ENCODE results near the gene PBX1. TPM values are rescaled to one million over a fixed set of nuclear protein-coding genes. Genes with fewer than 3 reads are reported as not detected.
A peak's percentile ranks its signal among the peaks of the same experiment; 100 is the strongest.

The PBX1 gene
- total and polyA plus RNA-seq, 2 experiments from 2014 or later = 40.0 to 104 TPM

- TF ChIP-seq REST (IDR thresholded peaks at IDR 0.05; ENCODE audit: unreplicated experiment) = no peak
- TF ChIP-seq STAT1 (IDR thresholded peaks at IDR 0.05; ENCODE audit: unreplicated experiment) = no peak
- no peak for TF ChIP-seq EZH2 (IDR thresholded peaks at IDR 0.05; ENCODE audit: low read depth, unreplicated experiment)
- no peak for TF ChIP-seq NANOG (IDR thresholded peaks at IDR 0.05; ENCODE audit: borderline replicate concordance)
- TF ChIP-seq ZNF114 (CRISPR knock-in tag; IDR thresholded peaks at IDR 0.05) = no peak
- TF ChIP-seq, protein P1, sequence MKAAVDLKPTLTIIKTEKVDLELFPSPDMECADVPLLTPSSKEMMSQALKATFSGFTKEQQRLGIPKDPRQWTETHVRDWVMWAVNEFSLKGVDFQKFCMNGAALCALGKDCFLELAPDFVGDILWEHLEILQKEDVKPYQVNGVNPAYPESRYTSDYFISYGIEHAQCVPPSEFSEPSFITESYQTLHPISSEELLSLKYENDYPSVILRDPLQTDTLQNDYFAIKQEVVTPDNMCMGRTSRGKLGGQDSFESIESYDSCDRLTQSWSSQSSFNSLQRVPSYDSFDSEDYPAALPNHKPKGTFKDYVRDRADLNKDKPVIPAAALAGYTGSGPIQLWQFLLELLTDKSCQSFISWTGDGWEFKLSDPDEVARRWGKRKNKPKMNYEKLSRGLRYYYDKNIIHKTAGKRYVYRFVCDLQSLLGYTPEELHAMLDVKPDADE (IDR thresholded peaks at IDR 0.05) = no peak
- no peak for TF ChIP-seq POLR2AphosphoS5 (IDR thresholded peaks at IDR 0.05; ENCODE audit: low read depth)
- TF ChIP-seq EZH2phosphoT487 (IDR thresholded peaks at IDR 0.05; ENCODE audit: unreplicated experiment) = no peak
- TF ChIP-seq, protein P2, sequence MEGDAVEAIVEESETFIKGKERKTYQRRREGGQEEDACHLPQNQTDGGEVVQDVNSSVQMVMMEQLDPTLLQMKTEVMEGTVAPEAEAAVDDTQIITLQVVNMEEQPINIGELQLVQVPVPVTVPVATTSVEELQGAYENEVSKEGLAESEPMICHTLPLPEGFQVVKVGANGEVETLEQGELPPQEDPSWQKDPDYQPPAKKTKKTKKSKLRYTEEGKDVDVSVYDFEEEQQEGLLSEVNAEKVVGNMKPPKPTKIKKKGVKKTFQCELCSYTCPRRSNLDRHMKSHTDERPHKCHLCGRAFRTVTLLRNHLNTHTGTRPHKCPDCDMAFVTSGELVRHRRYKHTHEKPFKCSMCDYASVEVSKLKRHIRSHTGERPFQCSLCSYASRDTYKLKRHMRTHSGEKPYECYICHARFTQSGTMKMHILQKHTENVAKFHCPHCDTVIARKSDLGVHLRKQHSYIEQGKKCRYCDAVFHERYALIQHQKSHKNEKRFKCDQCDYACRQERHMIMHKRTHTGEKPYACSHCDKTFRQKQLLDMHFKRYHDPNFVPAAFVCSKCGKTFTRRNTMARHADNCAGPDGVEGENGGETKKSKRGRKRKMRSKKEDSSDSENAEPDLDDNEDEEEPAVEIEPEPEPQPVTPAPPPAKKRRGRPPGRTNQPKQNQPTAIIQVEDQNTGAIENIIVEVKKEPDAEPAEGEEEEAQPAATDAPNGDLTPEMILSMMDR (conservative IDR thresholded peaks at IDR 0.05; ENCODE audit: low read depth in 2 of 2) = no peak
- TF ChIP-seq ZNF331 (CRISPR knock-in tag; IDR thresholded peaks at IDR 0.05; ENCODE audit: low read depth) = no peak
These were observed 32.9 kb downstream of the PBX1 start (continued) for GRCh38 chr1:164591858-164592257.

- H3K4me1 ChIP-seq (ENCODE audit: insufficient read depth) = peaks cover 75% of the 10 kb centered on the region
- no peaks in the 10 kb centered on the region for H3K27me3 ChIP-seq (ENCODE audit: insufficient read depth)
- no peak overlapping the region for H3K27ac ChIP-seq (ENCODE audit: low read depth)
- peaks cover 22% of the 10 kb centered on the region for H4K20me1 ChIP-seq (replicated peaks; ENCODE audit: insufficient read depth)
- no peak overlapping the region for H2AFZ ChIP-seq
- H3K36me3 ChIP-seq (ENCODE audit: insufficient read depth) = no peaks in the 10 kb centered on the region
- Mint-ChIP-seq H3K27ac (peak overlapping the region; percentile 55), H3K4me1 (peaks cover 85% of the 10 kb centered on the region), H3K9me3 (no peaks in the 10 kb centered on the region), H3K27me3 (ENCODE audit: insufficient read depth, low read depth, poor library complexity) (peaks cover 16% of the 10 kb centered on the region), H3K36me3 (ENCODE audit: low read depth) (peaks cover 28% of the 10 kb centered on the region), H3K4me3 (no peak overlapping the region)
- ATAC-seq (no peak), DNase-seq (ENCODE audit: low spot score) (no peak)
- TF ChIP-seq STAT1 (IDR thresholded peaks at IDR 0.05; ENCODE audit: unreplicated experiment) (no peak), POLR2AphosphoS5 (IDR thresholded peaks at IDR 0.05; ENCODE audit: low read depth) (no peak), ZNF114 (CRISPR knock-in tag; IDR thresholded peaks at IDR 0.05) (no peak)
- H3F3A ChIP-seq (replicated peaks; ENCODE audit: low read depth) = peaks cover 10% of the 10 kb centered on the region; the same call in 1 of the 2 replicates
- peaks cover 95% of the 10 kb centered on the region for H3K79me2 ChIP-seq (replicated peaks; ENCODE audit: insufficient read depth)
- peak overlapping the region; percentile 53 for H3K4me2 ChIP-seq
- H3K9me2 ChIP-seq (ENCODE audit: insufficient read depth) = no peaks in the 10 kb centered on the region
- no peak overlapping the region for H3K4me3 ChIP-seq
These were observed 33.6 kb downstream of the PBX1 start for GRCh38 chr1:164592634-164593033.

Measured in GM23338 (cell line).